MCF 10A (cell line): ENCODE measurements around the gene ANAPC4. TPM values are rescaled to one million over a fixed set of nuclear protein-coding genes. Genes with fewer than 3 reads are reported as not detected.

ENCODE experiments used
- BruUV-seq: library from RNA; stranded (reverse); fragments of 400-500 nt; replicated peaks from 2 replicates; lab custom pipeline; 2021; lab: Mats Ljungman, UMichigan
- CTCF ChIA-PET: fragments of 300-600 bp; sonication (Branson Sonifier 250); formaldehyde crosslinking; extraction: SDS; loops from one replicate; lab custom pipeline; 2021; ENCODE audit warnings: antibody characterized with exemption, inconsistent platforms; lab: Yijun Ruan, JAX
- POLR2A ChIA-PET: fragments of 300-600, 350-650 bp; sonication (Branson Sonifier 250); formaldehyde crosslinking; extraction: SDS; loops from one replicate; lab custom pipeline; 2020; ENCODE audit warnings: antibody characterized with exemption, inconsistent platforms; lab: Yijun Ruan, JAX
- DNase-seq: peaks from one replicate; pipeline ENCODE4 v3.0.0-alpha.2; 2018; ENCODE audit not compliant: unreplicated experiment
- H3K27ac Mint-ChIP-seq: one replicate; pipeline ENCODE4 v1.8.0; 2022; ENCODE audit warnings: mild to moderate bottlenecking, low read depth, mixed read lengths; ENCODE audit not compliant: unreplicated experiment
- H3K27me3 Mint-ChIP-seq: one replicate; pipeline ENCODE4 v1.8.0; 2022; ENCODE audit warnings: mixed read lengths; ENCODE audit not compliant: insufficient read depth, unreplicated experiment
- H3K36me3 Mint-ChIP-seq: one replicate; pipeline ENCODE4 v1.8.0; 2022; ENCODE audit warnings: mild to moderate bottlenecking, moderate library complexity, mixed read lengths; ENCODE audit not compliant: insufficient read depth, unreplicated experiment
- H3K4me1 Mint-ChIP-seq: one replicate; pipeline ENCODE4 v1.8.0; 2022; ENCODE audit warnings: mixed read lengths; ENCODE audit not compliant: insufficient read depth, unreplicated experiment
- H3K4me3 Mint-ChIP-seq: one replicate; pipeline ENCODE4 v1.8.0; 2022; ENCODE audit warnings: mild to moderate bottlenecking, moderate library complexity, mixed read lengths; ENCODE audit not compliant: unreplicated experiment
- H3K9me3 Mint-ChIP-seq: one replicate; pipeline ENCODE4 v1.8.0; 2022; ENCODE audit warnings: mixed read lengths; ENCODE audit not compliant: unreplicated experiment
- CTCF ChIP-seq: fragments of 200-600 bp; IDR thresholded peaks from one replicate; pipeline ENCODE4 v1.8.0; 2022; ENCODE audit warnings: antibody characterized with exemption, mild to moderate bottlenecking; ENCODE audit not compliant: unreplicated experiment
- intact Hi-C: fragments of 100-400 bp; cut with micrococcal nuclease; formaldehyde crosslinking; loops from 2 replicates; pipeline ENCODE4 v1.14.1; 2022
- total RNA-seq: library from RNA; stranded (reverse); gene quantifications from 2 replicates; pipeline ENCODE4 v1.2.3, GENCODE V29; 2022

The ANAPC4 gene
- total RNA-seq, 1 experiment from 2014 or later, result 20.8 TPM

GRCh38 chr4:25386926-25387325 lies 9.9 kb downstream of the ANAPC4 start:
- Mint-ChIP-seq H3K27me3 (no peaks in the 10 kb centered on the region), H3K36me3 (peaks cover 87% of the 10 kb centered on the region), H3K4me3 (no peak overlapping the region), H3K27ac (no peak overlapping the region), H3K4me1 (no peaks in the 10 kb centered on the region), H3K9me3 (no peaks in the 10 kb centered on the region)
- intact Hi-C loops, result loop anchor here (10.0 kb wide), 1 partner anchor 1582 kb away; no protein-coding TSS in a partner anchor
- POLR2A ChIA-PET, result interaction anchor here (1.9 kb wide), 1 partner anchor 9 kb away, joined by 6 read pairs; the partner anchor contains the start of gene ANAPC4
- no peak for DNase-seq
- CTCF ChIA-PET, result no interaction called here
- BruUV-seq, result no TSS peak
- no peak for TF ChIP-seq CTCF

- CTCF ChIA-PET, result interaction anchor here (0.9 to 1.0 kb wide), 2 partner anchors 34 to 42 kb away, joined by 3 read pairs; no protein-coding TSS in a partner anchor
- TF ChIP-seq CTCF, result no peak
- H3K36me3 Mint-ChIP-seq, result peaks cover 81% of the 10 kb centered on the region
These were observed 20.2 kb downstream of the ANAPC4 start for GRCh38 chr4:25397305-25397704.

GRCh38 chr4:25399510-25399909 lies 22.4 kb downstream of the ANAPC4 start:
- ChIA-PET POLR2A (no interaction called here), CTCF (no interaction called here)
- no peak for DNase-seq
- Mint-ChIP-seq H3K27me3 (no peaks in the 10 kb centered on the region), H3K4me1 (peaks cover 9% of the 10 kb centered on the region), H3K36me3 (peaks cover 78% of the 10 kb centered on the region), H3K9me3 (no peaks in the 10 kb centered on the region), H3K27ac (no peak overlapping the region), H3K4me3 (no peak overlapping the region)
- no TSS peak for BruUV-seq
- intact Hi-C loops, result no loop called here
- TF ChIP-seq CTCF, result no peak

More at GRCh38 chr4:25397305-25397704, 20.2 kb downstream of the ANAPC4 start:
- POLR2A ChIA-PET, result interaction anchor here (0.7 kb wide), 1 partner anchor 337 kb away, joined by 3 read pairs; no protein-coding TSS in a partner anchor
- H3K27ac Mint-ChIP-seq, result no peak overlapping the region
- H3K4me1 Mint-ChIP-seq, result peaks cover 9% of the 10 kb centered on the region
- BruUV-seq, result no TSS peak
- intact Hi-C loops, result no loop called here
- DNase-seq, result no peak
- H3K27me3 Mint-ChIP-seq, result no peaks in the 10 kb centered on the region
- no peak overlapping the region for H3K4me3 Mint-ChIP-seq
- no peaks in the 10 kb centered on the region for H3K9me3 Mint-ChIP-seq

GRCh38 chr4:25401066-25401465 lies 24.0 kb downstream of the ANAPC4 start:
- no peaks in the 10 kb centered on the region for H3K27me3 Mint-ChIP-seq
- TF ChIP-seq CTCF, result no peak
- POLR2A ChIA-PET, result interaction anchor here (0.6 kb wide), 1 partner anchor 9 kb away, joined by 3 read pairs; no protein-coding TSS in a partner anchor
- CTCF ChIA-PET, result no interaction called here
- H3K9me3 Mint-ChIP-seq, result no peaks in the 10 kb centered on the region
- H3K4me3 Mint-ChIP-seq, result no peak overlapping the region
- peaks cover 9% of the 10 kb centered on the region for H3K4me1 Mint-ChIP-seq
- no TSS peak for BruUV-seq
- H3K36me3 Mint-ChIP-seq, result peaks cover 77% of the 10 kb centered on the region
- no peak overlapping the region for H3K27ac Mint-ChIP-seq
- intact Hi-C loops, result no loop called here
- DNase-seq, result peak; percentile 7
